MM.1S (cell line): ENCODE measurements around the gene RRM1.

Source experiments
- EZH2 ChIP-seq: fragments of 300-600 bp; sonication (generic); optimal IDR thresholded peaks from 2 replicates; pipeline ENCODE3; 2017; ENCODE audit warnings: low read depth, mild to moderate bottlenecking, antibody characterized with exemption, low read length, mixed read lengths
- EZH2phosphoT487 ChIP-seq: fragments of 300-600 bp; sonication (generic); IDR thresholded peaks from 2 replicates; pipeline ENCODE4 v1.6.1; 2018; ENCODE audit warnings: antibody characterized with exemption, low read length
- TF ChIP-seq, protein P1 (sequence below): fragments of 300-600 bp; sonication (generic); IDR thresholded peaks from 2 replicates; pipeline ENCODE4 v1.5.1; 2016; ENCODE audit warnings: antibody characterized with exemption, low read length, mixed read lengths

DNA sequence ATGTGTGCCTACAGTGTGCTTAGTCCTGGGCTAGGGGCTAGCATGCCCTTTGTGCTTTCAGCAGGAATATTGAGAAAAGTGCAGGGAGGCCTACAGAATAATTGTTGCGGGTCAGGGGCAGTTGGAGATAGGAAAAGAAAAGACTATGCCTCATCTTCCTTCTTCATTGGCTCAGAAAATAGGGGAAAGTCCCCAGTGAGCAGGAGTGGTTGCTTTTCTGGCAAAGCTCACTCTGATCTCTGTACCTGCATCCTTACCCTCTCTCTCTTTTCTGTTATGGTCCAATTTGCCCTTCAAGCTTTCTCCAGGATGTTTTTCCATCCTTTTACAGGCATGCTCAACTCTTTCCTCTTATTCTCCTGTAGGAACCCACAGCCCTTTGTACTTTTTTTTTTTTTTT, 29.5 kb upstream of the RRM1 start:
- TF ChIP-seq, protein P1, sequence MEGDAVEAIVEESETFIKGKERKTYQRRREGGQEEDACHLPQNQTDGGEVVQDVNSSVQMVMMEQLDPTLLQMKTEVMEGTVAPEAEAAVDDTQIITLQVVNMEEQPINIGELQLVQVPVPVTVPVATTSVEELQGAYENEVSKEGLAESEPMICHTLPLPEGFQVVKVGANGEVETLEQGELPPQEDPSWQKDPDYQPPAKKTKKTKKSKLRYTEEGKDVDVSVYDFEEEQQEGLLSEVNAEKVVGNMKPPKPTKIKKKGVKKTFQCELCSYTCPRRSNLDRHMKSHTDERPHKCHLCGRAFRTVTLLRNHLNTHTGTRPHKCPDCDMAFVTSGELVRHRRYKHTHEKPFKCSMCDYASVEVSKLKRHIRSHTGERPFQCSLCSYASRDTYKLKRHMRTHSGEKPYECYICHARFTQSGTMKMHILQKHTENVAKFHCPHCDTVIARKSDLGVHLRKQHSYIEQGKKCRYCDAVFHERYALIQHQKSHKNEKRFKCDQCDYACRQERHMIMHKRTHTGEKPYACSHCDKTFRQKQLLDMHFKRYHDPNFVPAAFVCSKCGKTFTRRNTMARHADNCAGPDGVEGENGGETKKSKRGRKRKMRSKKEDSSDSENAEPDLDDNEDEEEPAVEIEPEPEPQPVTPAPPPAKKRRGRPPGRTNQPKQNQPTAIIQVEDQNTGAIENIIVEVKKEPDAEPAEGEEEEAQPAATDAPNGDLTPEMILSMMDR: no peak
- TF ChIP-seq EZH2phosphoT487: no peak
- no peak for TF ChIP-seq EZH2
